Panc1 (cell line): ENCODE results near the gene CHERP. TPM values are rescaled to one million over a fixed set of nuclear protein-coding genes. Genes with fewer than 3 reads are reported as not detected.
"Not testable (repeated sequence)": the region's sequence is repeated elsewhere in the genome, so short reads cannot be mapped to it uniquely, and the experiment has no call there.

ENCODE experiments used
- ATAC-seq: fragments of 200-7000 bp; cut with Tn5 transposase; 2 replicates; pipeline ENCODE4 v1.9.1; 2020; ENCODE audit warnings: mild to moderate bottlenecking, moderate library complexity
- BruUV-seq: library from RNA; stranded (reverse); fragments of 400-500 nt; replicated peaks from 2 replicates; lab custom pipeline; 2021; lab: Mats Ljungman, UMichigan
- CTCF ChIA-PET: fragments of 300-600 bp; sonication (Branson Sonifier 250); formaldehyde crosslinking; loops from one replicate; lab custom pipeline; 2022; ENCODE audit warnings: antibody characterized with exemption; lab: Charles Lee
- POLR2A ChIA-PET: fragments of 300-600 bp; sonication (Branson Sonifier 250); formaldehyde crosslinking; loops from one replicate; lab custom pipeline; 2022; ENCODE audit warnings: antibody characterized with exemption; lab: Charles Lee
- DNase-seq: peaks from one replicate; pipeline ENCODE4 v3.0.0-alpha.2; 2010; ENCODE audit warnings: low read depth, low spot score
- H3K27ac ChIP-seq: 2 replicates; pipeline ENCODE4 v1.5.1; 2011; ENCODE audit warnings: mild to moderate bottlenecking, low read length, inconsistent platforms
- H3K27me3 ChIP-seq: fragments of 200-500 bp; sonication (Bioruptor generic); 2 replicates; pipeline ENCODE4 v1.6.0; 2014; ENCODE audit warnings: low read length, inconsistent platforms; ENCODE audit not compliant: control insufficient read depth, insufficient read depth
- H3K36me3 ChIP-seq: fragments of 200-500 bp; sonication (Bioruptor generic); 2 replicates; pipeline ENCODE4 v1.5.1; 2014; ENCODE audit warnings: inconsistent platforms, mild to moderate bottlenecking, low read length, moderate library complexity; ENCODE audit not compliant: control insufficient read depth, insufficient read depth
- H3K4me1 ChIP-seq: 2 replicates; pipeline ENCODE4 v1.5.1; 2011; ENCODE audit warnings: inconsistent platforms, mild to moderate bottlenecking, low read length, moderate library complexity; ENCODE audit not compliant: control insufficient read depth, insufficient read depth
- H3K4me3 ChIP-seq, 2 experiments: 2 replicates each; pipeline ENCODE4 v1.5.1; 2011 to 2012; ENCODE audit warnings: low read depth in 2 of 2, low read length in 2 of 2, mild to moderate bottlenecking in 2 of 2, inconsistent platforms in 1 of 2, moderate library complexity in 1 of 2
- H3K9me3 ChIP-seq: fragments of 200-500 bp; sonication (Bioruptor generic); 2 replicates; pipeline ENCODE4 v1.5.1; 2014; ENCODE audit warnings: low read depth, mild to moderate bottlenecking, inconsistent platforms, low read length, moderate library complexity; ENCODE audit not compliant: control insufficient read depth, insufficient read depth
- CTCF ChIP-seq: fragments of 450-650 bp; IDR thresholded peaks from 2 replicates; pipeline ENCODE4 v1.5.1; 2017; ENCODE audit warnings: mild to moderate bottlenecking
- POLR2AphosphoS5 ChIP-seq: IDR thresholded peaks from 2 replicates; pipeline ENCODE4 v1.6.1; 2012; ENCODE audit warnings: mild to moderate bottlenecking, low read depth, low read length, moderate library complexity
- SIN3A ChIP-seq: IDR thresholded peaks from 2 replicates; pipeline ENCODE4 v1.6.1; 2012; ENCODE audit warnings: low read depth, mild to moderate bottlenecking, low read length, moderate library complexity, borderline replicate concordance; ENCODE audit not compliant: insufficient read depth
- TCF7L2 ChIP-seq: IDR thresholded peaks from 2 replicates; pipeline ENCODE4 v1.6.1; 2011; ENCODE audit warnings: mild to moderate bottlenecking, low read depth, low read length, inconsistent platforms
- in situ Hi-C: cut with HindIII; loops from 2 replicates; pipeline ENCODE4 v1.10.0; 2016; ENCODE audit warnings: low sequenced_read_pairs, low pct_unique_long_range_greater_than_20kb
- intact Hi-C: fragments of 100-400 bp; cut with micrococcal nuclease; formaldehyde crosslinking; loops from one replicate; pipeline ENCODE4 v1.10.0; 2022; ENCODE audit not compliant: unreplicated experiment
- total RNA-seq: library from RNA; stranded (reverse); gene quantifications from one replicate; pipeline ENCODE4 v1.2.1, GENCODE V29; 2021; ENCODE audit not compliant: unreplicated experiment
- TF ChIP-seq, protein P1 (sequence below), 2 experiments: IDR thresholded peaks; 2 replicates each; pipeline ENCODE4 v1.6.1; 2011 to 2012; ENCODE audit warnings: low read depth in 2 of 2, control low read depth in 1 of 2, low read length in 1 of 2, mild to moderate bottlenecking in 1 of 2, moderate library complexity in 1 of 2; ENCODE audit not compliant: insufficient read depth in 1 of 2

The CHERP gene
- total RNA-seq, 1 experiment from 2014 or later, result 48.3 TPM

DNA sequence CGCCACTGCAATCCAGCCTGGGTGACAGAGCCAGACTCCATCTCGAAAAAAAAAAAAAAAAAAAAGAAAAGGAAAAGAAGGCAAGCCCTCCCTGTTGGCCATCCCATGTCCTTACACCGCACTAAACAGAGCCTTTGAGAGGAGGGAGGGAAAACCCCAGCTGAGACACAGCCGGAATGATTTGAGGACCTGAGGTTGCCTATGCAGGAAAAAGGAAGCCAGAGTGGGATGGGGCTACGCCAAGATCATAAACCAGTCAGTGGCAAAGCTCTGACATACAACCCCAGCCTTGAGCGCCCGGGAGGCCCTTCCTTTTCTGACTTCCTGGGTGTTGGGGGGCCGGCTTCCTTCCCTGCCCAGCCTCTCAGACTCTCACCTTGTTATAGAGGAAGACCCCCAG lies 12.5 kb upstream of the CHERP start:
- Histone ChIP-seq H3K4me3 (no peak overlapping the region), H3K27me3 (no peaks in the 10 kb centered on the region), H3K9me3 (no peaks in the 10 kb centered on the region), H3K4me1 (no peaks in the 10 kb centered on the region), H3K27ac (no peak overlapping the region), H3K36me3 (no peaks in the 10 kb centered on the region; the same call in 1 of the 2 replicates)
- ChIA-PET POLR2A (no interaction called here), CTCF (no interaction called here)
- no TSS peak for BruUV-seq
- DNase-seq (no peak), ATAC-seq (no peak)
- intact Hi-C loops (no loop called here), in situ Hi-C loops (no loop called here)
- TF ChIP-seq CTCF, result no peak
- no peak for TF ChIP-seq POLR2AphosphoS5
- no peak for TF ChIP-seq SIN3A

DNA sequence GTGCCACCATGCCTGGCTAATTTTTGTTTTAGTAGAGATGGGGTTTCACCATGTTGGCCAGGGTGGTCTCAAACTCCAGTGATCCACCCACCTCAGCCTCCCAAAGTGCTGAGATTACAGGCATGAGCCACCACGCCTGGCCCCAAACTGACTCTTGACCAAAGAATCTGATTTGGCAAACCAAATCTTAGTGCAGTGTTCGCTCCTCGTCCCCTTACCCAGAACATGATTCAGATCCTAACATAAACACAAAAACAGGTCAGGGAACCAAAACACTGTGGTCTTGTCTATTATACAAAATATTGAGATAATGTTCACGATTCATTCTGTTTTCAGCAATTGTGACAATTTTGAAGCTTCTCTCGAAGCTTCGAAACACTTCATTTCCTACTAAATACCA lies 9.7 kb upstream of the CHERP start:
- DNase-seq, H3K4me3 ChIP-seq, H3K27ac ChIP-seq, H3K36me3 ChIP-seq, intact Hi-C loops, H3K9me3 ChIP-seq, in situ Hi-C loops, CTCF ChIA-PET, H3K4me1 ChIP-seq, H3K27me3 ChIP-seq, ATAC-seq: not testable (repeated sequence)
- TSS peak; percentile 72 for BruUV-seq
- POLR2A ChIA-PET, result interaction anchor here (0.6 kb wide), 1 partner anchor 9 kb away, joined by 7 read pairs; no protein-coding TSS in a partner anchor

- Histone ChIP-seq H3K36me3 (no peaks in the 10 kb centered on the region; the same call in 1 of the 2 replicates), H3K27ac (no peak overlapping the region), H3K27me3 (no peaks in the 10 kb centered on the region), H3K4me1 (no peaks in the 10 kb centered on the region), H3K4me3 (no peak overlapping the region), H3K9me3 (no peaks in the 10 kb centered on the region)
- ChIA-PET POLR2A (no interaction called here), CTCF (no interaction called here)
- in situ Hi-C loops, result no loop called here
- no peak for TF ChIP-seq CTCF
- no peak for TF ChIP-seq SIN3A
- TF ChIP-seq, protein P1, sequence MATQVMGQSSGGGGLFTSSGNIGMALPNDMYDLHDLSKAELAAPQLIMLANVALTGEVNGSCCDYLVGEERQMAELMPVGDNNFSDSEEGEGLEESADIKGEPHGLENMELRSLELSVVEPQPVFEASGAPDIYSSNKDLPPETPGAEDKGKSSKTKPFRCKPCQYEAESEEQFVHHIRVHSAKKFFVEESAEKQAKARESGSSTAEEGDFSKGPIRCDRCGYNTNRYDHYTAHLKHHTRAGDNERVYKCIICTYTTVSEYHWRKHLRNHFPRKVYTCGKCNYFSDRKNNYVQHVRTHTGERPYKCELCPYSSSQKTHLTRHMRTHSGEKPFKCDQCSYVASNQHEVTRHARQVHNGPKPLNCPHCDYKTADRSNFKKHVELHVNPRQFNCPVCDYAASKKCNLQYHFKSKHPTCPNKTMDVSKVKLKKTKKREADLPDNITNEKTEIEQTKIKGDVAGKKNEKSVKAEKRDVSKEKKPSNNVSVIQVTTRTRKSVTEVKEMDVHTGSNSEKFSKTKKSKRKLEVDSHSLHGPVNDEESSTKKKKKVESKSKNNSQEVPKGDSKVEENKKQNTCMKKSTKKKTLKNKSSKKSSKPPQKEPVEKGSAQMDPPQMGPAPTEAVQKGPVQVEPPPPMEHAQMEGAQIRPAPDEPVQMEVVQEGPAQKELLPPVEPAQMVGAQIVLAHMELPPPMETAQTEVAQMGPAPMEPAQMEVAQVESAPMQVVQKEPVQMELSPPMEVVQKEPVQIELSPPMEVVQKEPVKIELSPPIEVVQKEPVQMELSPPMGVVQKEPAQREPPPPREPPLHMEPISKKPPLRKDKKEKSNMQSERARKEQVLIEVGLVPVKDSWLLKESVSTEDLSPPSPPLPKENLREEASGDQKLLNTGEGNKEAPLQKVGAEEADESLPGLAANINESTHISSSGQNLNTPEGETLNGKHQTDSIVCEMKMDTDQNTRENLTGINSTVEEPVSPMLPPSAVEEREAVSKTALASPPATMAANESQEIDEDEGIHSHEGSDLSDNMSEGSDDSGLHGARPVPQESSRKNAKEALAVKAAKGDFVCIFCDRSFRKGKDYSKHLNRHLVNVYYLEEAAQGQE (IDR thresholded peaks at IDR 0.05; ENCODE audit: insufficient read depth in 1 of 2, low read depth in 2 of 2, low read length in 1 of 2), result no peak
- no peak for TF ChIP-seq POLR2AphosphoS5
- no peak for TF ChIP-seq TCF7L2
- ATAC-seq (no peak), DNase-seq (no peak)
- no TSS peak for BruUV-seq
- intact Hi-C loops, result no loop called here
These were observed 6.7 kb upstream of the CHERP start for GRCh38 chr19:16548956-16549355.
